ENCODE measurements around the gene S100Z.

Gene S100Z

GRCh38 chr5:76956033-76956432, 106.2 kb downstream of the S100Z start:
- H3K9me3 ChIP-seq, result no peaks in the 10 kb centered on the region
- peaks cover 77% of the 10 kb centered on the region for H3K27me3 ChIP-seq
- no peak overlapping the region for H3K27ac ChIP-seq
- no peak overlapping the region for H3K4me3 ChIP-seq (ENCODE audit: low read depth in 1 of 2, low read length in 1 of 2)
- peaks cover 7 to 16% of the 10 kb centered on the region in 2 experiments for H3K4me1 ChIP-seq (ENCODE audit: control insufficient read depth in 1 of 2, insufficient read depth in 1 of 2, low read depth in 1 of 2, low read length in 1 of 2)
- TF ChIP-seq CTCF (IDR thresholded peaks at IDR 0.05), result no peak
- no peaks in the 10 kb centered on the region for H3K36me3 ChIP-seq

GRCh38 chr5:76958991-76959767, 109.4 kb downstream of the S100Z start:
- H3K36me3 ChIP-seq, result no peaks in the 10 kb centered on the region
- no peaks in the 10 kb centered on the region for H3K9me3 ChIP-seq
- H3K4me3 ChIP-seq (ENCODE audit: low read depth in 1 of 2, low read length in 1 of 2), result no peak overlapping the region
- peaks cover 46% of the 10 kb centered on the region for H3K27me3 ChIP-seq
- no peak for TF ChIP-seq CTCF (IDR thresholded peaks at IDR 0.05)
- H3K27ac ChIP-seq, result no peak overlapping the region
- peaks cover 1 to 7% of the 10 kb centered on the region in 2 experiments for H3K4me1 ChIP-seq (ENCODE audit: control insufficient read depth in 1 of 2, insufficient read depth in 1 of 2, low read depth in 1 of 2, low read length in 1 of 2)

- H3K4me3 ChIP-seq (ENCODE audit: low read depth in 1 of 2, low read length in 1 of 2), result no peak overlapping the region
- no peak for TF ChIP-seq CTCF (IDR thresholded peaks at IDR 0.05)
- H3K9me3 ChIP-seq, result no peaks in the 10 kb centered on the region
- no peaks in the 10 kb centered on the region for H3K36me3 ChIP-seq
- H3K27ac ChIP-seq, result no peak overlapping the region
- H3K27me3 ChIP-seq, result peaks cover 36% of the 10 kb centered on the region
- H3K4me1 ChIP-seq (ENCODE audit: control insufficient read depth in 1 of 2, insufficient read depth in 1 of 2, low read depth in 1 of 2, low read length in 1 of 2), result no peaks in the 10 kb centered on the region
Observed at GRCh38 chr5:76960004-76960625, 110.3 kb downstream of the S100Z start.

- Histone ChIP-seq H3K4me3 (ENCODE audit: low read depth in 1 of 2, low read length in 1 of 2) (no peak overlapping the region), H3K4me1 (ENCODE audit: control insufficient read depth in 1 of 2, insufficient read depth in 1 of 2, low read depth in 1 of 2, low read length in 1 of 2) (no peaks in the 10 kb centered on the region), H3K27me3 (peaks cover 9% of the 10 kb centered on the region), H3K27ac (no peak overlapping the region), H3K36me3 (no peaks in the 10 kb centered on the region), H3K9me3 (no peaks in the 10 kb centered on the region)
- TF ChIP-seq CTCF (IDR thresholded peaks at IDR 0.05), result no peak
Observed at GRCh38 chr5:76964060-76964459, 114.2 kb downstream of the S100Z start.
